Left ventricle myocardium inferior (tissue), 1 donor: ENCODE measurements around the gene SSBP3. TPM values are rescaled to one million over a fixed set of nuclear protein-coding genes. Genes with fewer than 3 reads are reported as not detected.

ENCODE experiments used
- DNase-seq: peaks from one replicate; pipeline ENCODE4 v3.0.0-alpha.2; 2020
- H3K27ac ChIP-seq: fragments of 200-600 bp; replicated peaks from 2 replicates; pipeline ENCODE4 v1.8.0; 2021
- H3K27me3 ChIP-seq: fragments of 200-600 bp; 2 replicates; pipeline ENCODE4 v1.8.0; 2021; ENCODE audit warnings: low read depth
- H3K36me3 ChIP-seq: fragments of 200-600 bp; 2 replicates; pipeline ENCODE4 v1.8.0; 2021
- H3K4me1 ChIP-seq: fragments of 200-600 bp; 2 replicates; pipeline ENCODE4 v1.8.0; 2021
- H3K4me3 ChIP-seq: fragments of 200-600 bp; 2 replicates; pipeline ENCODE4 v1.8.0; 2021; ENCODE audit warnings: mild to moderate bottlenecking, moderate library complexity
- H3K9me3 ChIP-seq: fragments of 200-600 bp; replicated peaks from 2 replicates; pipeline ENCODE4 v1.8.0; 2021
- CTCF ChIP-seq: fragments of 200-600 bp; IDR thresholded peaks from 2 replicates; pipeline ENCODE4 v1.8.0; 2021; ENCODE audit warnings: antibody characterized with exemption, mild to moderate bottlenecking, borderline replicate concordance
- intact Hi-C: fragments of 100-400 bp; cut with micrococcal nuclease; formaldehyde crosslinking; loops from one replicate; pipeline ENCODE4 v1.11.0; 2022
- total RNA-seq: library from RNA; stranded (reverse); fragmentation: NEBNext Ultra II Directional; extraction: Animal tissue kit (Norgen Biotek cat#: 25700); gene quantifications from one replicate; pipeline ENCODE4 v1.2.1, GENCODE V29; 2021
- donor health status: DM: no; HTN: yes; CAD: no; lungs with severe emphysema.

Gene SSBP3
- total RNA-seq, 1 donor from 2014 or later, result 57.7 TPM

DNA sequence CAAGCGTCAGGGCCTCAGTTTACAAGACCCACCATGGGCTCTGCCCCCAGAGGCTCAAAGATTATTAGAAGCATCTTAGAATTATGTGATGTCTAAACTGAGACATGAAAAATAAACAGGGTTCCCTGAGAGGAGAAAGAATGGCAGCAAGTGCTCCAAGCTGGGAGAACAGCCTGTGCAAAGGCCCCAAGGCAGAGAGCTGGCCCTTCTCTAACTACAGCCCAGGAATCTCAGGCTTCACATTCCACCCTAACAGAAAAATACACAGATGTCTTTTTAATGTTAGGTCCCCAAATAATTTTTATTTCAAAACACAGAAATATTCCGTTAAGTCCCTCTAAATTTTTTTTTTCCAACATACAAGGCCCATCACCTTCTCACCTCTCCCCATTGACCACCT lies 21.7 kb downstream of the SSBP3 start:
- no peak for TF ChIP-seq CTCF
- DNase-seq, result no peak
- H3K9me3 ChIP-seq, result no peaks in the 10 kb centered on the region
- peak overlapping the region; percentile 78 for H3K27ac ChIP-seq
- intact Hi-C loops, result no loop called here
- no peak overlapping the region for H3K4me3 ChIP-seq
- no peaks in the 10 kb centered on the region for H3K36me3 ChIP-seq
- H3K4me1 ChIP-seq, result peaks cover 76% of the 10 kb centered on the region
- H3K27me3 ChIP-seq, result no peaks in the 10 kb centered on the region

GRCh38 chr1:54381524-54381923 lies 24.7 kb downstream of the SSBP3 start:
- no peak for DNase-seq
- Histone ChIP-seq H3K27ac (no peak overlapping the region), H3K36me3 (no peaks in the 10 kb centered on the region), H3K9me3 (no peaks in the 10 kb centered on the region), H3K4me3 (no peak overlapping the region), H3K4me1 (peaks cover 87% of the 10 kb centered on the region), H3K27me3 (no peaks in the 10 kb centered on the region)
- TF ChIP-seq CTCF, result no peak
- intact Hi-C loops, result no loop called here

- H3K9me3 ChIP-seq, result no peaks in the 10 kb centered on the region
- no peak for DNase-seq
- H3K27ac ChIP-seq, result peak overlapping the region; percentile 76
- H3K4me1 ChIP-seq, result peaks cover 87% of the 10 kb centered on the region
- peak overlapping the region; percentile 33 for H3K4me3 ChIP-seq
- intact Hi-C loops, result no loop called here
- H3K36me3 ChIP-seq, result no peaks in the 10 kb centered on the region
- no peak for TF ChIP-seq CTCF
- no peaks in the 10 kb centered on the region for H3K27me3 ChIP-seq
Measured at GRCh38 chr1:54380290-54380882, 25.8 kb downstream of the SSBP3 start.

GRCh38 chr1:54379555-54380289 lies 26.5 kb downstream of the SSBP3 start:
- DNase-seq, result peak; percentile 57
- peaks cover 87% of the 10 kb centered on the region for H3K4me1 ChIP-seq
- H3K36me3 ChIP-seq, result no peaks in the 10 kb centered on the region
- peak overlapping the region; percentile 76 for H3K27ac ChIP-seq
- H3K4me3 ChIP-seq, result peak overlapping the region; percentile 33
- no peaks in the 10 kb centered on the region for H3K27me3 ChIP-seq
- intact Hi-C loops, result no loop called here
- no peak for TF ChIP-seq CTCF
- H3K9me3 ChIP-seq, result no peaks in the 10 kb centered on the region

GRCh38 chr1:54378874-54379554 lies 27.2 kb downstream of the SSBP3 start:
- TF ChIP-seq CTCF, result no peak
- Histone ChIP-seq H3K27ac (peak overlapping the region; percentile 76), H3K36me3 (no peaks in the 10 kb centered on the region), H3K4me1 (peaks cover 87% of the 10 kb centered on the region), H3K27me3 (no peaks in the 10 kb centered on the region), H3K9me3 (no peaks in the 10 kb centered on the region), H3K4me3 (no peak overlapping the region)
- no peak for DNase-seq
- intact Hi-C loops, result no loop called here
